HG03460 (cell line): Measurements from ENCODE around the gene UTF1.
"Not testable (repeated sequence)": the region's sequence is repeated elsewhere in the genome, so short reads cannot be mapped to it uniquely, and the experiment has no call there.

Experiments used
- ATAC-seq: cut with Tn5 transposase; IDR thresholded peaks from one replicate; pipeline ENCODE4 v1.9.1; 2021; ENCODE audit not compliant: unreplicated experiment

UTF1 gene

DNA sequence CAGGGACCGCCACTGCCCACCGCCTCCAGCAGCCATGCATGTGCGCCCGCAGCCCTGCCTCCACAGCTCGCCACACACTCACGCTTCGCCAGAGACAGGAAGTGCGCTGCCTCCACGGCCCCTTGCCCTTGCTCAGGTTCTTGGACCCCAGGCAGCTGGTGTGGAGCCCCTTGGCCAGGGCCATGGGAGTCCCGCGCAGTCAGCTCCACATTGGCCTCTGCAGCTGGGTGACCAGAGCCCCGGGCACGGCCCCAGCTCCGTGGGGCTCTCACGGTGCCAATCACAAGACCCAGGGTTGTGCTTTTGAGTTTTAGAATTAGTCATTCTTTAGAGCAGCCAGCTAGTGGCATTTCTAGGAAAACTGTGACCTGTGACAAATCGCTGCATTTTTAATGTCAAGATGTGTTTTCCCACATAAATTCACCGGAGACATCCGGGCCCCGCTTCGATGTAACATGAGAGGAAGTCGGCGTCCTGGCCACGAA lies 4.3 kb upstream of the UTF1 start:
- ATAC-seq, result no peak

- ATAC-seq, result no peak
Measured at GRCh38 chr10:133226251-133226808, 3.7 kb upstream of the UTF1 start.

- no peak for ATAC-seq
Measured at GRCh38 chr10:133227256-133227655, 2.8 kb upstream of the UTF1 start.

DNA sequence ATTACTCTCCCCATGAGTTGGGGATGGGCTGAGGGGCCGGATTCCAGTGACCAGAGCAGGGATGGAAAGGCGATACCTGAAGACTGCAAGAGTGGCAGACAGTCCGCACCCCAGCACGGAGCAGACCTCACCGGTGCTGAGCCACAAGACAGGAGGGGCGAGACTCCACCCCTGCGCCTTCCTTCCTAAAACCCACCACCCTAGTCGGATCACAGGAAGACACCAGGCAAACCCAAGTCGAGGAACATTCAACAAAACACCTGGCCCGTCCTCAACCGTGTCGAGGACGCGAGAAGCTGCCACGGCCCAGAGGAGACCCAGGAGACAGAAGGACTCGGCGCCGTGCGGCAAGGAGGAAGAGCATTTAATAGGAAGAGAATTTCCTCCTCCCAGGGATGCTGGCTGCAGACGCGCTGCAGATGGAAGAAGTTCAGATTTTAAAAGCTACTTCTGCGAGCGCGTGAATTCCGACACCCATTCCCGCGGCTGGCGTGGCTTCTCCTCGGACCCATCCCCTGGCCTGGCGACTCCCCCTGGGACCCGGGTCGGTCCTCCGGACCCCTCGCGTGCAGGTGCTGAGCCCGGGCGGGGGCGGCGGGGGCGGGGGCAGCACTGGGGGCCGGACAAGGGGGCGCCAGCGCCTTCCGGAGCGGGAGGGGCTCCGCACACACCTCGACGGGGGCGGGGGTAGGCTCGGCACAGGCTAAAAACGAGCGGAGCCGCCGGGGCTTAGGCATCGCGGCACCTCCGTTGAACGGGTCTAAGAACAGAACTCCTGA lies 563 bp upstream of the UTF1 start:
- no peak for ATAC-seq

GRCh38 chr10:133230387-133231195 lies 574 bp downstream of the UTF1 start:
- no peak for ATAC-seq

- no peak for ATAC-seq
Measured at GRCh38 chr10:133231244-133231945, 1.4 kb downstream of the UTF1 start.

DNA sequence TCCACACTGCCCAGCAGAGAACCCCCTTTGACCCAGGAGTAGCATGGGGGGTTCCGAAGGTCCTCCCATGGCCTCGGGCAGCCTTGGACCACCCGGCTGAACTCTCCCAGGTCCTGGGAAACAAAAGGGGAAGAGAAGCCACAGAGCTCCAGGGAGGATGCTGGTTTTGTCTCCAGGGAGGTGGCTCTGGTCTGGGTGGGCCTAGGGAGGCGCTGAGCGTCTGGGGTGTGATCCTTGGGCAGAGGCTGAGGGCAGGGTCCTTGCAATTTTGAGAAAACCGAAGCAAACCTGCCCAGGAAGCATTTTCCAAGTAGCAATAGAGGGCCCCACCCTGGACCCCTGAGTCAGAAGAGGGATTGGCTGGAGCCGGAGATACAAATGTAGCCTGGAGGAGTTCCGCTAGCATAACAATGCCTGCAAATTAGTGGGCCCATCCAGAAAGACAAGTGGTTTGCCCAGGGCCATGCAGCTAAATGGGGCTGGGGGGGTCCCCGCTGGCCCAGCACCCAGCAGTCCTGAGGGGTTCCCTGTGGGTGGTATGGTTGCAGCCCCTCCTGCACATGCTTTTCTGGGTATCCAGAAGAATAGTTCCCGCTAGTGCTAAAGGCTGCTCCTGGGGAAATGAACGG lies 2.0 kb downstream of the UTF1 start:
- no peak for ATAC-seq

DNA sequence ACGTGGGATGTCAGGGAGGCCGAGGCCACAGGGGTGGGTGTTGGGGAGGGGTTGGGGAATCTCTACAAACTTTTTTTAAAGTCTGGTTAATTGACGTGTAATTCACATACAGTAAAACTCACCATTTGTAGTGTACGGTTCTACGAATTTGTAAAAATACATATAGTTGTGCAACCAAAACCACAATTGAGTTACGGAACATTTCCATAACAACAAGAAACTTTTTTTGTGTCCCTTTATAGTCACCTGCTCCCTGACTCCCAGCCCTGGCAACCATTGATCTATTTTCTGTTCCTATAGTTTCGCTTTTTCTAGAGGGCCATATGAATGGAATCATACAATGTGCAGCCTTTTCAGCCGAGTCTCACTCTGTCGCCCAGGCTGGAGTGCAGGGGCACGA lies 4.8 kb downstream of the UTF1 start:
- not testable (repeated sequence) for ATAC-seq

DNA sequence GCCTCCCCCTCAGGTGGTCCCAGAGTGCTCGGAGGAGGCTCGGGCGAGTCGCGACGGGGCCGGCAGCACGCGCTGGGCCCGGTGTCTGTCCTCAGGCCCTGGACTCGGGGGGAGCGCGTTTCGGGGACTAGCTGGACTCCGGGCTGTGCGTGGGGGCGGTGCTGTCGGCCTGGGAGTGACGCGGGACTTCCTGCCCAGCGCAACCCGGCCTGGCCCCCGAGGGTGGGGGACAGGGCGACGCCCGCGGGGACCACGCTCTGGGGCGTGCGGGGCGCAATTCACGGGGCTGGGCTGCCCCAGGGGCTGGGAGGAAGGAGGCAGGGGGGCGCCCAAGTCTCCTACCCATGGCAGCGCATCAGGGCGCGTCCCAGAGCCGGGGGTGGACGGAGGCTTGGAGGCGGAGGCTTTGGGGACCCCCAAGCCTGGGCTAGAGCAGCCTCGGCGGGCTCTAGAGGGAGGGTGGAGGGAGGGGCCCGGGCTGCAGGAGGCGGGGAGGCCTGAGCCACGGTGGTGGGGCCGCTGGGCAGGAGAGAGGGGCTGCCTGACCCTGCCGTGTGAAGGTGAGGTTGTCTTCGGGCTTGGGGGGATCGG lies 5.3 kb downstream of the UTF1 start:
- ATAC-seq, result no peak

DNA sequence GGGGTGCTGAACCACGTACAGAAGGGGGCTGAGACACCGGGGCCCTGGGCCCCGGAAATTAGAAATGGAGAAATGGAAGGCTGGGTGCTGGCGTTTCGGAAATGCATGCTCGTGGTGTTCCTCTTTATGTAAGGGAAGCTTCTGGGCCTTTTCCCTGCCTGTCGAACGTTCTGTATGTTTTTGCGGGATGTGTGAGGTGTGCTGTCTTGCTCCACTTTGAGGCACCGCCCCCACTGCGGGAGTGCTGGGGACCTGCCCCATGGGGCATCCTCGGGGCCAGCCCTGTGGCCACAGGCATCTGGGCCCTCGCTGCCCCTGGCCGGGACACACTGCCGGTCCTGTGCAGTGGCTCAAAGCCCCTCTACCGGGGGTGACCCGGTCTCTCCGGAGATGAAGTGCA lies 5.9 kb downstream of the UTF1 start:
- ATAC-seq, result no peak

GRCh38 chr10:133236401-133237240 lies 6.6 kb downstream of the UTF1 start:
- no peak for ATAC-seq

GRCh38 chr10:133237241-133237587 lies 7.2 kb downstream of the UTF1 start:
- ATAC-seq, result no peak

GRCh38 chr10:133237588-133238465 lies 7.8 kb downstream of the UTF1 start, which contains the start of gene VENTX:
VENTX (plus strand) TSS chr10:133237855; CDS start chr10:133237915, 60 bp downstream.
- ATAC-seq, result no peak

GRCh38 chr10:133238466-133238804 lies 8.4 kb downstream of the UTF1 start:
- ATAC-seq, result no peak

GRCh38 chr10:133239990-133240389 lies 10.0 kb downstream of the UTF1 start:
- ATAC-seq, result no peak

DNA sequence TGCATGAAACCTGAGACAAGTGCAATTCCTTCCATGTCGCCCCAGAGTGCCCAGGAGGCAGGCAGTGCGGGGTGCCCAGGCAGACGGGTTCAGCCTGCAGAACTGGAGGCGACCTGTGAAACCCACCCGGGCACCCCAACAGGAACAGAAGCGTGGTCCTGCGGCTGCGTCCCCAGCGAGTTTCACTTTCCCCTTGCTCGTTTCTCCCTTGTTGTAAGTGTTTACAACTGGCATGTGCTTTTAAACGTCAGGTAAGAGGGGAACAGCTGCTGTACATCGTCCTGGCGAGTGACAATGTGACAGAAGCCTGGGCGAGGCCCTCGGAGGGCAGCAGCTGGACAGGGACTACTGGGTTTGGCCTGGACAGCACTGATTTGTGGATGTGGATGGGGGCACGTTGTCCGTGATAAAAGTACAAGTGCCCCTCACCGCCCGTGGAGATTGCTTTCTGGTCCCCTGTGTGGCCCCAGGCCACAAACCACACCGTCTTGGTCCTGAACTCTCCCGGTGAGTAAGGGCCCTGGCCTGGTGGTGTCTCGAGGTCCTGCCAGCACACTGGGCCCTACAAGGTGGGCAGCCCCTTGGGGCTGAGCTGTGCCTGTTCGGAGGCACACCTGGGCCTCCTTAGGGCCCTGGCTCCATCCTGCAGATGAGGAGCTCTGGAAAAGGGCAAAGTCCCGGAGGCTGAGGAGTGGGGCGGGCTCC lies 11.6 kb downstream of the UTF1 start:
- ATAC-seq, result peak; percentile 44

GRCh38 chr10:133242611-133243356 lies 12.8 kb downstream of the UTF1 start:
- ATAC-seq, result no peak
